ENCODE results near the gene TRIM46. TPM values are rescaled to one million over a fixed set of nuclear protein-coding genes. Genes with fewer than 3 reads are reported as not detected.

TRIM46 gene, protein sequence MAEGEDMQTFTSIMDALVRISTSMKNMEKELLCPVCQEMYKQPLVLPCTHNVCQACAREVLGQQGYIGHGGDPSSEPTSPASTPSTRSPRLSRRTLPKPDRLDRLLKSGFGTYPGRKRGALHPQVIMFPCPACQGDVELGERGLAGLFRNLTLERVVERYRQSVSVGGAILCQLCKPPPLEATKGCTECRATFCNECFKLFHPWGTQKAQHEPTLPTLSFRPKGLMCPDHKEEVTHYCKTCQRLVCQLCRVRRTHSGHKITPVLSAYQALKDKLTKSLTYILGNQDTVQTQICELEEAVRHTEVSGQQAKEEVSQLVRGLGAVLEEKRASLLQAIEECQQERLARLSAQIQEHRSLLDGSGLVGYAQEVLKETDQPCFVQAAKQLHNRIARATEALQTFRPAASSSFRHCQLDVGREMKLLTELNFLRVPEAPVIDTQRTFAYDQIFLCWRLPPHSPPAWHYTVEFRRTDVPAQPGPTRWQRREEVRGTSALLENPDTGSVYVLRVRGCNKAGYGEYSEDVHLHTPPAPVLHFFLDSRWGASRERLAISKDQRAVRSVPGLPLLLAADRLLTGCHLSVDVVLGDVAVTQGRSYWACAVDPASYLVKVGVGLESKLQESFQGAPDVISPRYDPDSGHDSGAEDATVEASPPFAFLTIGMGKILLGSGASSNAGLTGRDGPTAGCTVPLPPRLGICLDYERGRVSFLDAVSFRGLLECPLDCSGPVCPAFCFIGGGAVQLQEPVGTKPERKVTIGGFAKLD
- total RNA-seq: 10 to 100 TPM in 2 of 5 donors, 1 to 10 TPM in 3; 5.1 to 12.2 (median 9.8) TPM
- 4.6 TPM for total RNA-seq (2013)
- total RNA-seq: 0.27 to 8.2 (median 4.5) reads per million in 29 experiments

GRCh38 chr1:155173478-155174323, at the start of gene TRIM46:
TRIM46 (plus strand) TSS chr1:155173849; CDS start chr1:155173967, 118 bp downstream.
- WGBS (ENCODE audit: insufficient coverage): under 1% methylated on average over 20 of the region's 38 CpGs
- H3K27ac Mint-ChIP-seq: peak within 1 kb of the TSS; percentile 99

GRCh38 chr1:155124503-155125463, 48.9 kb upstream of the TRIM46 start:
- peaks cover 11 to 36% of the 10 kb centered on the region in 2 experiments for H3K4me1 ChIP-seq (ENCODE audit: control insufficient read depth in 1 of 2, extremely low read depth in 1 of 2, insufficient read depth in 2 of 2, low read length in 2 of 2)
- H3K36me3 ChIP-seq (ENCODE audit: control insufficient read depth in 2 of 2, extremely low read depth in 1 of 2, insufficient read depth in 1 of 2, low read length in 1 of 2): no peaks in the 10 kb centered on the region
- CTCF ChIA-PET: no interaction called here
- H3K4me3 ChIP-seq (ENCODE audit: control insufficient read depth in 1 of 2, extremely low read depth in 1 of 2, low read length in 1 of 2): no peak overlapping the region
- DNase-seq (no peak), ATAC-seq (replicated peaks in 1 of 4) (no peak)
- Mint-ChIP-seq H3K4me1 (peaks cover 29 to 31% (median 30%) of the 10 kb centered on the region in 3 donors), H3K27me3 (peaks cover 0 to 21% of the 10 kb centered on the region in 2 donors), H3K36me3 (no peaks in the 10 kb centered on the region), H3K27ac (no peak overlapping the region), H3K9me3 (no peaks in the 10 kb centered on the region), H3K4me3 (no peak overlapping the region)
- WGBS (ENCODE audit: insufficient coverage): 100% methylated on average over 6 of the region's 16 CpGs
- H3K9me3 ChIP-seq: no peaks in the 10 kb centered on the region
- POLR2A ChIA-PET: interaction anchor here in 1 of 2 donors (0.5 kb wide), 2 partner anchors 96 to 800 kb away, joined by 3 to 12 read pairs; no protein-coding TSS in a partner anchor
- H3K27ac ChIP-seq (ENCODE audit: low read length): no peak overlapping the region
- peaks cover 0 to 52% of the 10 kb centered on the region in 2 experiments for H3K27me3 ChIP-seq (replicated peaks in 1 of 2; ENCODE audit: control insufficient read depth in 2 of 2, extremely low read depth in 1 of 2, insufficient read depth in 2 of 2, low read length in 1 of 2)

More at GRCh38 chr1:155173478-155174323, at the start of gene TRIM46:
- Histone ChIP-seq H3K4me3 (ENCODE audit: control insufficient read depth in 1 of 2, extremely low read depth in 1 of 2, low read length in 1 of 2) (peak within 1 kb of the TSS; percentile 78 to 88), H3K36me3 (ENCODE audit: control insufficient read depth in 2 of 2, extremely low read depth in 1 of 2, insufficient read depth in 1 of 2, low read length in 1 of 2) (peaks cover 5 to 33% of the 10 kb centered on the region in 2 donors), H3K27me3 (replicated peaks in 1 of 2; ENCODE audit: control insufficient read depth in 2 of 2, extremely low read depth in 1 of 2, insufficient read depth in 2 of 2, low read length in 1 of 2) (no peaks in the 10 kb centered on the region), H3K9me3 (no peaks in the 10 kb centered on the region), H3K27ac (ENCODE audit: low read length) (peak within 1 kb of the TSS; percentile 78), H3K4me1 (ENCODE audit: control insufficient read depth in 1 of 2, extremely low read depth in 1 of 2, insufficient read depth in 2 of 2, low read length in 2 of 2) (peaks cover 16 to 51% of the 10 kb centered on the region in 2 experiments)
- Mint-ChIP-seq H3K4me3 (peak within 1 kb of the TSS; percentile 99 to 100 (median 99)), H3K9me3 (no peaks in the 10 kb centered on the region), H3K27me3 (no peaks in the 10 kb centered on the region), H3K4me1 (peaks cover 43 to 49% (median 44%) of the 10 kb centered on the region in 3 donors), H3K36me3 (peaks cover 10% of the 10 kb centered on the region)
- CTCF ChIA-PET: interaction anchor here (0.5 to 3.4 kb wide), 26 partner anchors 18 to 1275 kb away, joined by 3 to 33 read pairs (median 4); partner anchors contain the start of genes ADAM15 (in 1 of the 2), CLK2 (in 1 of the 2), PBXIP1 (in 1 of the 2) and SLC50A1 (in 1 of the 2)
- ATAC-seq (replicated peaks in 1 of 4): peak; percentile 25 to 33 (median 28)
- peak in 20 of 35 experiments; percentile 13 to 68 (median 40) for DNase-seq
- POLR2A ChIA-PET: interaction anchor here in 1 of 2 donors (0.5 to 1.2 kb wide), 3 partner anchors 9 to 1598 kb away, joined by 3 to 20 read pairs (median 7); no protein-coding TSS in a partner anchor

DNA sequence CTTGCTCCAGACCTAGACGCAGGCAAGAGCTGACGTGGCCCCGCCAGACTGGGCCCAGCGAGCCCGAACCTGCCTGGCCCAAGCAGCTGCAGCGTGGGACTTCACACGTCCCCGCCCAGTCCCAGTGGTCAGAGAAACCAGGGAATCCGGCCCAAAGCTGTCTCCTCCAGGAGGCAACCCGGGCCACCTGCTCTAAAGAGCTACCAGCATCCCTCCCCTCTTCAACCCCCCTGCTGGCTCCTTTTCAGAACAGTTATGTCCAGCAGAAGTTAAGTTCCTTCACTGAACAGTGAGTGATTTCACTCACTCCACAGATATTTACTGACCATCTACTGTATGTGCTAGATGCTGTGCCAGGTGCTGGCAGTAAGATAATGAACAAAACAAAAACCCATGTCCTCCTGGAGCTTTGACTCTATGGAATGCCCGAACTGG, 48.1 kb upstream of the TRIM46 start:
- no peaks in the 10 kb centered on the region for H3K9me3 Mint-ChIP-seq
- CTCF ChIA-PET: no interaction called here
- Histone ChIP-seq H3K27ac (ENCODE audit: low read length) (no peak overlapping the region), H3K4me1 (ENCODE audit: control insufficient read depth in 1 of 2, extremely low read depth in 1 of 2, insufficient read depth in 2 of 2, low read length in 2 of 2) (peaks cover 11 to 42% of the 10 kb centered on the region in 2 experiments), H3K4me3 (ENCODE audit: control insufficient read depth in 1 of 2, extremely low read depth in 1 of 2, low read length in 1 of 2) (no peak overlapping the region), H3K27me3 (replicated peaks in 1 of 2; ENCODE audit: control insufficient read depth in 2 of 2, extremely low read depth in 1 of 2, insufficient read depth in 2 of 2, low read length in 1 of 2) (peaks cover 0 to 57% of the 10 kb centered on the region in 2 experiments), H3K36me3 (ENCODE audit: control insufficient read depth in 2 of 2, extremely low read depth in 1 of 2, insufficient read depth in 1 of 2, low read length in 1 of 2) (no peaks in the 10 kb centered on the region), H3K9me3 (no peaks in the 10 kb centered on the region)
- POLR2A ChIA-PET: interaction anchor here in 1 of 2 donors (0.5 kb wide), 1 partner anchor 800 kb away, joined by 3 read pairs; no protein-coding TSS in a partner anchor
- peaks cover 33 to 37% (median 35%) of the 10 kb centered on the region in 3 donors for H3K4me1 Mint-ChIP-seq
- H3K27ac Mint-ChIP-seq: peak overlapping the region in 1 of 2 donors; percentile 7
- WGBS (ENCODE audit: insufficient coverage): 85% methylated on average over 10 of the region's 11 CpGs
- no peaks in the 10 kb centered on the region for H3K36me3 Mint-ChIP-seq
- peak overlapping the region; percentile 18 to 52 (median 24) for H3K4me3 Mint-ChIP-seq
- peaks cover 0 to 22% of the 10 kb centered on the region in 2 donors for H3K27me3 Mint-ChIP-seq
- DNase-seq: no peak
- no peak for ATAC-seq (replicated peaks in 1 of 4)

- H3K36me3 Mint-ChIP-seq: no peaks in the 10 kb centered on the region
- peak overlapping the region; percentile 18 to 82 (median 24) for H3K4me3 Mint-ChIP-seq
Measured at GRCh38 chr1:155125946-155126555, 47.6 kb upstream of the TRIM46 start.

More at GRCh38 chr1:155125946-155126555, 47.6 kb upstream of the TRIM46 start:
- Mint-ChIP-seq H3K27ac (peak overlapping the region in 1 of 2 donors; percentile 7), H3K4me1 (peaks cover 37 to 42% (median 40%) of the 10 kb centered on the region in 3 donors), H3K27me3 (peaks cover 0 to 22% of the 10 kb centered on the region in 2 donors), H3K9me3 (no peaks in the 10 kb centered on the region)
- Histone ChIP-seq H3K27me3 (replicated peaks in 1 of 2; ENCODE audit: control insufficient read depth in 2 of 2, extremely low read depth in 1 of 2, insufficient read depth in 2 of 2, low read length in 1 of 2) (peaks cover 0 to 57% of the 10 kb centered on the region in 2 experiments), H3K27ac (ENCODE audit: low read length) (no peak overlapping the region), H3K9me3 (no peaks in the 10 kb centered on the region), H3K4me1 (ENCODE audit: control insufficient read depth in 1 of 2, extremely low read depth in 1 of 2, insufficient read depth in 2 of 2, low read length in 2 of 2) (peaks cover 11 to 42% of the 10 kb centered on the region in 2 experiments), H3K36me3 (ENCODE audit: control insufficient read depth in 2 of 2, extremely low read depth in 1 of 2, insufficient read depth in 1 of 2, low read length in 1 of 2) (no peaks in the 10 kb centered on the region), H3K4me3 (ENCODE audit: control insufficient read depth in 1 of 2, extremely low read depth in 1 of 2, low read length in 1 of 2) (no peak overlapping the region)
- 85% methylated on average over 38 of the region's 53 CpGs for whole genome bisulfite sequencing (ENCODE audit: insufficient coverage)
- CTCF ChIA-PET: interaction anchor here in 1 of 2 donors (0.6 kb wide), 2 partner anchors 10 to 679 kb away, joined by 4 to 6 read pairs; no protein-coding TSS in a partner anchor
- DNase-seq (no peak), ATAC-seq (replicated peaks in 1 of 4) (no peak)
- POLR2A ChIA-PET: no interaction called here

All from T-cell (primary cell).